Esophagus squamous epithelium (tissue), 5 donors: Measurements from ENCODE around the gene KRT86. TPM values are rescaled to one million over a fixed set of nuclear protein-coding genes. Genes with fewer than 3 reads are reported as not detected.

ENCODE experiments used
- DNase-seq: peaks from one replicate; lab custom pipeline; 2025; lab: John Stamatoyannopoulos, UW
- H3K27ac ChIP-seq, 4 donors: fragments of 200-600 bp; sonication (generic); one replicate each; pipeline ENCODE4 v1.5.1; 2016 to 2019; ENCODE audit warnings: mild to moderate bottlenecking in 1 of 4
- H3K27me3 ChIP-seq, 4 donors: fragments of 200-600 bp; sonication (generic); 1 replicate in 3 of 4; 2 replicates in 1 of 4; pipeline versions ENCODE4 v1.5.1 to v1.6.0; 2017 to 2021; ENCODE audit warnings: antibody characterized with exemption in 1 of 4
- H3K36me3 ChIP-seq, 3 donors: fragments of 200-600 bp; sonication (generic); one replicate each; pipeline ENCODE4 v1.5.1; 2016 to 2019
- H3K4me1 ChIP-seq, 3 donors: fragments of 200-600 bp; sonication (generic); one replicate each; pipeline ENCODE4 v1.5.1; 2017 to 2019
- H3K4me3 ChIP-seq, 4 donors: fragments of 200-600 bp; sonication (generic); 1 replicate in 3 of 4; 2 replicates in 1 of 4; pipeline ENCODE4 v1.5.1; 2016 to 2019; ENCODE audit warnings: mild to moderate bottlenecking in 2 of 4, moderate library complexity in 1 of 4
- H3K9me3 ChIP-seq, 3 donors: fragments of 200-600 bp; sonication (generic); one replicate each; pipeline ENCODE4 v1.5.1; 2016 to 2019
- POLR2A ChIP-seq, 4 donors: fragments of 450-650 bp; IDR thresholded peaks; one replicate each; pipeline ENCODE4 v1.6.1; 2017; ENCODE audit warnings: antibody characterized with exemption in 4 of 4, mild to moderate bottlenecking in 4 of 4, moderate library complexity in 3 of 4
- WGBS, 2 donors: methylation state at CpG; one replicate each; pipeline ENCODE4 v1.1.5; 2018; 5-methylcytosine and 5-hydroxymethylcytosine counted together
- intact Hi-C: fragments of 100-400 bp; cut with DNase I; formaldehyde crosslinking; loops from one replicate; pipeline ENCODE4 v1.15.0; 2022
- total RNA-seq, 4 donors: library from RNA; depleted of rRNA; stranded (reverse); fragments of >200 nt; gene quantifications; one replicate each; pipeline ENCODE4 v1.1.0, GENCODE V29; 2016
- TF ChIP-seq, protein P1 (sequence below), 6 experiments: fragments of 450-650 bp in 4 of 6; fragments of 200-600 bp in 2 of 6; sonication (generic) in 2 of 6; IDR thresholded peaks; one replicate each; pipeline ENCODE4 v1.5.1; 2016 to 2019; ENCODE audit warnings: antibody characterized with exemption in 6 of 6, mild to moderate bottlenecking in 4 of 6, moderate library complexity in 4 of 6
- donor health status: DM: yes; HTN: yes; CAD: no.

KRT86 gene
- total RNA-seq, 4 donors from 2014 or later, result not detected

- H3K4me3 ChIP-seq, result no peak overlapping the region
- TF ChIP-seq POLR2A (IDR thresholded peaks at IDR 0.05), result no peak
- TF ChIP-seq, protein P1, sequence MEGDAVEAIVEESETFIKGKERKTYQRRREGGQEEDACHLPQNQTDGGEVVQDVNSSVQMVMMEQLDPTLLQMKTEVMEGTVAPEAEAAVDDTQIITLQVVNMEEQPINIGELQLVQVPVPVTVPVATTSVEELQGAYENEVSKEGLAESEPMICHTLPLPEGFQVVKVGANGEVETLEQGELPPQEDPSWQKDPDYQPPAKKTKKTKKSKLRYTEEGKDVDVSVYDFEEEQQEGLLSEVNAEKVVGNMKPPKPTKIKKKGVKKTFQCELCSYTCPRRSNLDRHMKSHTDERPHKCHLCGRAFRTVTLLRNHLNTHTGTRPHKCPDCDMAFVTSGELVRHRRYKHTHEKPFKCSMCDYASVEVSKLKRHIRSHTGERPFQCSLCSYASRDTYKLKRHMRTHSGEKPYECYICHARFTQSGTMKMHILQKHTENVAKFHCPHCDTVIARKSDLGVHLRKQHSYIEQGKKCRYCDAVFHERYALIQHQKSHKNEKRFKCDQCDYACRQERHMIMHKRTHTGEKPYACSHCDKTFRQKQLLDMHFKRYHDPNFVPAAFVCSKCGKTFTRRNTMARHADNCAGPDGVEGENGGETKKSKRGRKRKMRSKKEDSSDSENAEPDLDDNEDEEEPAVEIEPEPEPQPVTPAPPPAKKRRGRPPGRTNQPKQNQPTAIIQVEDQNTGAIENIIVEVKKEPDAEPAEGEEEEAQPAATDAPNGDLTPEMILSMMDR (IDR thresholded peaks at IDR 0.05), result no peak
- H3K36me3 ChIP-seq, result no peaks in the 10 kb centered on the region
- no peak for DNase-seq
- H3K9me3 ChIP-seq, result no peaks in the 10 kb centered on the region
- H3K4me1 ChIP-seq, result peaks cover 0 to 26% (median 0%) of the 10 kb centered on the region in 3 donors
- 81% methylated on average over 8 of the region's 9 CpGs; no CpG with 5 or more reads in 1 of the 2 donors for WGBS, 2 donors
- intact Hi-C loops, result no loop called here
- H3K27me3 ChIP-seq, result peaks cover 0 to 47% (median 0%) of the 10 kb centered on the region in 4 donors
- no peak overlapping the region for H3K27ac ChIP-seq
Observed at GRCh38 chr12:52347016-52347415, 72.6 kb downstream of the KRT86 start.

DNA sequence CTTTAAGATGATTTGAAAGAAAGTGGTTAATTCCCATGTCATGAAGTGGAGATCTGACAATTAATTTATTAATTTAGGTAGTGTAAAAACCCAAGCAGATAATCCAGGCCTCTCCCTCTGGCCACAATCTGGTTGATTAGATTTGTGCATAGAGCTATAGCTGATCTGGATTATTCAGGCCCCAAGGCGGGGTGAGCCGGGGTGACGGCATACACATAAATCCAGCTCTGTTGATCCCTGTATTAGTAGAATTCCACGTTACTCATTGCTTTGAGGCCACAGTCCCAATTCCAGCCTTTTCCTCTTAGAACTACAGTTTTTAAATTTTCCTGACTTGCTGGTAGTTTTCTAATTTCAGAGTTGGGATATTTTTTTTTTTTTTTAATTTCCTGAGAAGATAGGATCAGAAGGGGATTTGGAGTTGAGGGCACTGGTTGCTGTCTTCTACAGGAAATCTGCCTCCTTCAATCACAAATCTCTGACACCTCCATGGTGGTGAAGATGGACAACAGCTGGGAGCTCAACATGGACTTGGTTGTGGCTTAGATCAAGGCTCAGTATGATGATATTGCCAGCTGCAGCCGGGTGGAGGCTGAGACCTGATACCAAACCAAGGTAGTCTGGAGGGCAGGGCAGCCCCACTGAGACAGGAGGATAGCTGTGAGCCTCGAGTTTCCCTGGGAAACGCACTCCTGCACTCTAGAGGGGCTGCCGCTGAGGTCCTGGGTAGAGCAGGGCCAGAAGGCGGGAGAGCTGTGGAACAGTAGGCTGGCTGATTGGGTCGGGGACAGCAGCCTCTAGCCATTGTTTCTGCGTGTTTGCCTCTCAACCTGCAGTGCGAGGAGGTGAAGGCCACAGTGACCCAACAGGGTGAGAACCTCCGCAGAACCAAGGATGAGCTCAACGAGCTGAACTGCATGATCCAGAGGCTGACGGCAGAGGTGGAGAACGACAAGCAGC is 73.4 kb downstream of the KRT86 start:
- 51 to 62% methylated on average over 5 to 8 of the region's 16 CpGs for WGBS, 2 donors
- H3K27me3 ChIP-seq, result peaks cover 0 to 47% (median 0%) of the 10 kb centered on the region in 4 donors
- no peaks in the 10 kb centered on the region for H3K9me3 ChIP-seq
- TF ChIP-seq, protein P1 (IDR thresholded peaks at IDR 0.05), result no peak
- TF ChIP-seq POLR2A (IDR thresholded peaks at IDR 0.05), result no peak
- intact Hi-C loops, result no loop called here
- no peak overlapping the region for H3K4me3 ChIP-seq
- no peak overlapping the region for H3K27ac ChIP-seq
- peaks cover 0 to 26% (median 0%) of the 10 kb centered on the region in 3 donors for H3K4me1 ChIP-seq
- H3K36me3 ChIP-seq, result no peaks in the 10 kb centered on the region
- no peak for DNase-seq

DNA sequence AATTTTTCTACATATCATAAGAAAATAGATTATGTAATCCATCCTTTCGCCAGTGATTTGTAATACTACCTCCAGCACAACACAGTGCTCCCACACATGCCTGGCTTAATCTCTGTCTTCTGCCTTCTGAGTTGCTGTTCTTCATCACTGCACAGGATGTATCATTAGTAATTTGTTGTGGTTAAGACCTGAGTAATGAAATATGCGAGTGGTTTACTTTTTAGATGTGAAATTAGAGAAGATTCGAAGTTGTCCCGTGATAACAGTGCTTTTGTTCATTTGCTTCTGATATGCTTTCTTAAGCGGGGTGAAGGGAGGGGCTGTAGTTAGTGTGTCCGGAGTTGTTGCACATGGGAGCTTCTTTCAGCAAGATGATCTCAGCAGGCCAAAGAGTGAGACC is 74.8 kb downstream of the KRT86 start:
- Histone ChIP-seq H3K27me3 (peaks cover 0 to 49% (median 0%) of the 10 kb centered on the region in 4 donors), H3K9me3 (no peaks in the 10 kb centered on the region), H3K4me3 (no peak overlapping the region), H3K4me1 (peaks cover 0 to 32% (median 0%) of the 10 kb centered on the region in 3 donors), H3K36me3 (no peaks in the 10 kb centered on the region), H3K27ac (no peak overlapping the region)
- TF ChIP-seq, protein P1 (IDR thresholded peaks at IDR 0.05), result no peak
- no peak for TF ChIP-seq POLR2A (IDR thresholded peaks at IDR 0.05)
- DNase-seq, result no peak
- 73 to 76% methylated on average over 6 of the region's 6 CpGs for WGBS, 2 donors
- intact Hi-C loops, result no loop called here

- Histone ChIP-seq H3K4me1 (peaks cover 0 to 34% (median 0%) of the 10 kb centered on the region in 3 donors), H3K9me3 (no peaks in the 10 kb centered on the region), H3K27me3 (peaks cover 0 to 53% (median 0%) of the 10 kb centered on the region in 4 donors), H3K4me3 (no peak overlapping the region), H3K36me3 (no peaks in the 10 kb centered on the region), H3K27ac (no peak overlapping the region)
- 79 to 94% methylated on average over 2 to 4 of the region's 8 CpGs for WGBS, 2 donors
- TF ChIP-seq, protein P1 (IDR thresholded peaks at IDR 0.05), result no peak
- no peak for TF ChIP-seq POLR2A (IDR thresholded peaks at IDR 0.05)
- no peak for DNase-seq
- intact Hi-C loops, result no loop called here
Observed at GRCh38 chr12:52350021-52350620, 75.7 kb downstream of the KRT86 start.

GRCh38 chr12:52350786-52351185 is 76.3 kb downstream of the KRT86 start:
- no peak for TF ChIP-seq POLR2A (IDR thresholded peaks at IDR 0.05)
- TF ChIP-seq, protein P1 (IDR thresholded peaks at IDR 0.05), result no peak
- DNase-seq, result no peak
- no peaks in the 10 kb centered on the region for H3K9me3 ChIP-seq
- peaks cover 0 to 30% (median 0%) of the 10 kb centered on the region in 3 donors for H3K4me1 ChIP-seq
- WGBS, 2 donors, result 82 to 96% methylated on average over 4 to 5 of the region's 5 CpGs
- intact Hi-C loops, result no loop called here
- no peak overlapping the region for H3K27ac ChIP-seq
- peaks cover 0 to 60% (median 0%) of the 10 kb centered on the region in 4 donors for H3K27me3 ChIP-seq
- no peaks in the 10 kb centered on the region for H3K36me3 ChIP-seq
- H3K4me3 ChIP-seq, result no peak overlapping the region
